Endothelial cell of umbilical vein (primary cell): Measurements from ENCODE around the gene SKA1.

Source experiments
- CTCF ChIP-seq, 2 donors: IDR thresholded peaks; 1 replicate in 1 of 2; 2 replicates in 1 of 2; pipeline ENCODE4 v1.5.1; 2011; ENCODE audit warnings: low read length in 2 of 2, mild to moderate bottlenecking in 2 of 2, moderate library complexity in 2 of 2, control low read depth in 1 of 2, inconsistent platforms in 1 of 2, low read depth in 1 of 2; ENCODE audit not compliant: insufficient read depth in 1 of 2; ENCODE audit errors: extremely low read depth in 1 of 2
- EZH2 ChIP-seq: IDR thresholded peaks from 2 replicates; pipeline ENCODE4 v1.6.1; 2012; ENCODE audit warnings: borderline replicate concordance, low read depth, mild to moderate bottlenecking, moderate library complexity, low read length, inconsistent platforms; ENCODE audit not compliant: severe bottlenecking
- FOS ChIP-seq: IDR thresholded peaks from 2 replicates; pipeline ENCODE4 v1.6.1; 2011; ENCODE audit warnings: mild to moderate bottlenecking, low read length, moderate library complexity, borderline replicate concordance; ENCODE audit not compliant: insufficient read depth
- JUN ChIP-seq: IDR thresholded peaks from 2 replicates; pipeline ENCODE4 v1.6.1; 2011; ENCODE audit warnings: borderline replicate concordance, low read depth; ENCODE audit not compliant: insufficient read length, insufficient read depth
- MAX ChIP-seq: IDR thresholded peaks from 2 replicates; pipeline ENCODE4 v1.6.1; 2011; ENCODE audit not compliant: insufficient read depth, insufficient read length
- MYC ChIP-seq: IDR thresholded peaks from one replicate; pipeline ENCODE4 v1.6.1; 2011; ENCODE audit warnings: mild to moderate bottlenecking, low read depth, low read length
- POLR2A ChIP-seq: IDR thresholded peaks from 2 replicates; pipeline ENCODE4 v1.6.1; 2012; ENCODE audit warnings: low read depth, mild to moderate bottlenecking, control low read depth, low read length
- POLR2AphosphoS5 ChIP-seq: IDR thresholded peaks from 2 replicates; pipeline ENCODE4 v1.6.1; 2012; ENCODE audit warnings: low read depth, mild to moderate bottlenecking, control low read depth, low read length, moderate library complexity; ENCODE audit not compliant: insufficient read depth

- TF ChIP-seq CTCF (IDR thresholded peaks at IDR 0.05; ENCODE audit: extremely low read depth in 1 of 2, insufficient read depth in 1 of 2, low read depth in 1 of 2, low read length in 2 of 2): no peak
- no peak for TF ChIP-seq EZH2
- TF ChIP-seq MAX: no peak
- no peak for TF ChIP-seq POLR2AphosphoS5
- no peak for TF ChIP-seq POLR2A
- TF ChIP-seq MYC: no peak
- TF ChIP-seq JUN: no peak
- TF ChIP-seq FOS: no peak
These were observed 64.7 kb downstream of the SKA1 start for GRCh38 chr18:50439460-50440015.
